Activated CD4-positive, alpha-beta T cell treated with anti-CD3 and anti-CD28 coated beads, Interleukin-2, Interleukin-4, amounts not matched to agents 100 ng/mL and 50 ng/mL, durations not matched to agents 16 hours and 8 hours (primary cell): ENCODE measurements around the gene MCOLN3.
"Not testable (repeated sequence)": the region's sequence is repeated elsewhere in the genome, so short reads cannot be mapped to it uniquely, and the experiment has no call there.

Source experiments
- DNase-seq: peaks from one replicate; pipeline ENCODE4 v3.0.0-alpha.2; 2020; ENCODE audit warnings: low spot score

The MCOLN3 gene

GRCh38 chr1:85047472-85048295, 616 bp downstream of the MCOLN3 start:
- no peak for DNase-seq

DNA sequence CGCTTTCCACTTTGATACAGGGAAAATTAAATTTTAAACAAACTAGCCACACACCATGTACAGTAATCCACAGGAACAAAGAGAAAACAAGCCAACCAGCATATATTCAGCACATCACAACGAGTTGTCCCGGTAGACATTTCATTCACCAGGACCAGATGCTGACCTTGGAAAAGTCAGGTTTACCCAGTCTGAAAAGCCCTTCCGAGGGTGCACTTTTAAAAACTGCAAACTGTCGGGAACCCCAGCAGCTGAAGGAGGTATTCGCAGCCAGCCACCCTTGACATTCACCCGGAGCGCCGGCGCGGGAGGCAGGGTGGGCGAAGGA, 1.2 kb downstream of the MCOLN3 start:
- no peak for DNase-seq

DNA sequence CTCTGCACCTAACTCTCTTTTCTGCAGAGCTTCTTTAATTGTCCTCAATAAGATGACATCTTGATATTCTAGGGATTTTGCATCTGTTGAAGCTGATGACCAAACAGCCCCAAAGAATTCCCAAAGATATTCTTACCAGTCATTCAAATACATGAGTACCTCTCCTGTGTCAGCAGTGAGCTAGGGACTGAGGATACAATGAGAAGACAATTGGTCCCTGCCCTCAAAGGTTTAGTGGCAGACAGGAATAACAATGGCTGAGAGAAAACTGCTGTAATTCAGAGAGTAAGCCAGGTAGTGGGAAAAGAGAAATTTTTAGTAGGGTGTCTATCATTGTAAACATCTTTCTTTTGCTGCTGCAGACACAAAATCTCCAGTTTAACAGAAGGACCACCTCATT, 5.9 kb downstream of the MCOLN3 start:
- no peak for DNase-seq

DNA sequence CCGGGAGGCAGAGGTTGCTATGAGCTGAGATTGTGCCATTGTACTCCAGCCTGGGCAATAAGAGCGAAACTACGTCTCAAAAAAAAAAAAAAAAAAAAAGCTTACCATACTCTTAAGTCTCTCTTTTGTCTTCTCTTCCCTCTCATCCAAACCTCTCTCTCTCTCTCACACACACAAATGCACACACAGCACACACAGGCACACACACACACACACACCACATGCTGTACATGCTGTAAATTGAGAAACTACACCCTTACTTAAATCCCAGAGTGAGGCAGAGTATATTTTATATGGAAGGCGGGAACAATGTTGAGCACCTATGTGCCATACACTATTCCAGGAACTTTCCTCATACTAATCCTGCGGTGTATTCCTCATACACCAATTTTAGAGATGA, 6.5 kb downstream of the MCOLN3 start:
- no peak for DNase-seq

DNA sequence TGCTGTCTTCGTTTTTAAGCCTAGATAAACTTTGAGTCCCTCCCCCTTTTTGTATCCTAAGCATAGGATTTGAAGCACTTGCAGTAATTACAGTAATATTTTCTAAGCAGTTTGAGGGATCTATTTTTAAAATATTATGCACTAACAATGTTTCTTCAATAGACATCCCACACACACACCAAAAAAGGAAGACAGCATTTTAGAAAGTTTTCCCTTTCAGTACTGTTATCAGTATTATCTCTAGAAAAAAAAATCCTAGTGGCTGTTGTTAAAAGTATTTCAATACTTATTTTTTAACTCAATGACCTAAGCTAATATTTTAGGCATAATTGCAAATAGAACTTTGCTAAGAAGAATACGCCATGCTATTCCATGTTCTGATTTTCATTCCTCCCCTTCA, 15.1 kb downstream of the MCOLN3 start:
- no peak for DNase-seq

- no peak for DNase-seq
Observed at GRCh38 chr1:85030536-85030935, 17.8 kb downstream of the MCOLN3 start.

GRCh38 chr1:85028151-85028550, 20.1 kb downstream of the MCOLN3 start:
- no peak for DNase-seq

DNA sequence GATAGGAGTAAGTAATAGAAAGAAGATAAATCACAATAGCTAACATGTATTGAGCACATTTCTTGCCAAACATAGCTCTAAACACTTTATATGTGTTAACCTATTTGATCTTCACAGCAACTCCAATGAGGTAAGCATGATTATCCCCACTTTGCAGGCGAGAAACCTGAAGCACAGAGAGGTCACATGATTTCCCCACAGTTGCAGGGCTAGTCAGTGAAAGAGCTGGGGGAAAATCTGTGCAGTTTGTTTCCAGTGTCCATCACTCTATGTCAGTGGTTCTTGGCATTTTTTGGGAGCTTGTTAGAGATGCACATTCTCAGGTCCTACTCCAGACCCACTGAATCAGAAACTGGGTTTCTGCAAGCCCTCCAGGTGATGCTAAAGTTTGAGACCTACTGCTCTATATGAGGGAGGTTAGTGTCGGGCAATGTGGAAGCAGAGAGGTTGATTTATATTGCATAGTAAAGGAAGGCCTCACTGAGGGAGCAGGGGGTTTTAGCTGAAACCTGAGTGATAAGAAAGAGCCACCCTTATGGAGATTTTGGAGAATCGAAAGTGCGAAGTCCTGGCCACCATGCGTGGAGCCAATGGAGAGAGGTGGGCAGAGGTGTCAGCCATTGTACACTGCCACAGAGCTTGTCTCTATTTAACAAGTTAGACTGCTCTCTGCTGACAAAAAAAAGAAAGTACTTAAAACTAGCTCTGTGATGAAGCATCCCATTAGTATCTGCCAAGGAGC, 20.9 kb downstream of the MCOLN3 start:
- no peak for DNase-seq

- no peak for DNase-seq
Observed at GRCh38 chr1:85025940-85026339, 22.4 kb downstream of the MCOLN3 start.

DNA sequence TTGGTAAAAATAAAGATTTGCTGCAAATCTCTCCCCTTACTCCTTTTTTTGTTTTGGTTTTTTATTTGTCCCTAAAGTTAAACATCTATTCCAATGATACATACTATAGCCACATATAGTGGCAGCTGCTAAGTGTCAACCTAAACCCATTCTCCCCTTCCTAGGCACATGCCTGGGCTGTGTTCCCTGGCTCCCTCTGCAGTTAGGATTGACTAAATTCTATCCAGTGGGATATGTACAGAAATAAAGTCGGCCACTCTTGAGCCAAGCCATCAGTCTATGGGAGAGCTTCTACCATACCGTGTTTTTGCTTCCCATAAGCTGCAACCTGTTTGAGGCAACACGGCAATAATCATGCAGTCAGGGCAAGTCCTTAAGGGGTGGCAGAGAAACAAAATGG, 23.6 kb downstream of the MCOLN3 start:
- DNase-seq = no peak

DNA sequence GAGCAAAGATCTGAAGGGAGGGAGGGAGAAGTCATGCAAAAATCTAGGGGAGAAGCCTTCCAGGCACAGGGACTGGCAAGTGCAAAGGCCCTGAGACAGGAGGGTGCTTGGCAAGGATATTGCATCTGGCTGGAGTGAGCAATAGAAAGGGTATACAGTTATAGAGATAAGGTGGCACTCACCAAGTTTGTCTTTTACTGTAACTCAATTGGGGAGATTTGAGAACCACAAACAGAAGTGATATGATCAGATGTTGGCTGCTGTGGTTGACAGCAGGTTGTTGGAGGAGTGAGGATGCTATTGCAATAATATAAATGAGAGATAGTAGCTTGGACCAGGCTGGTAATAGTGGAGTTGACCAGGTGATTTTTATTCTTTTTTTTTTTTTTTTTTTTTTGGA, 25.6 kb downstream of the MCOLN3 start:
- DNase-seq = peak; percentile 30

- DNase-seq = no peak
Observed at GRCh38 chr1:85019994-85020393, 28.3 kb downstream of the MCOLN3 start.

DNA sequence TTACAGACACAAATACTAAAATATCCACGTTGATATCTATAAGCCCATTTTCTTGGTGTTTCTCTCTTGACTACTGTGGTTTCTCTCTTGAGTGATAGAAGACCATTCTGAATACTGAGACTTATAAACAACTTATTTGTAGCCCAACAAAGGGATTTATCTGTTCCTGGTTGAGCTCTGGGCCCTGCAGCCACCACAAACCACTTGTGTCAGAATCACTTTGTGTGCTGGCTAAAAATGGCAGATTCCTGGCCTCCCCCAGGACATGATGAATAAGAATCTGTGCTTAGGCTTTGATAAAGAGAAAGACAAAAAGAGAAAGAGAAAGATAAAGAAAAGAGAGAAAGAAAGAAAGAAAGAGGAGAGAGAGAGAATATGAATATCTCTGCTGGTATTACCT, 32.5 kb downstream of the MCOLN3 start:
- no peak for DNase-seq

GRCh38 chr1:85005641-85006040, 42.7 kb downstream of the MCOLN3 start:
- not testable (repeated sequence) for DNase-seq

- no peak for DNase-seq
Observed at GRCh38 chr1:85001742-85002141, 46.6 kb downstream of the MCOLN3 start.

GRCh38 chr1:84998642-84999280, 49.5 kb downstream of the MCOLN3 start:
- DNase-seq = peak; percentile 76

- no peak for DNase-seq
Observed at GRCh38 chr1:84997667-84998600, 50.4 kb downstream of the MCOLN3 start.

DNA sequence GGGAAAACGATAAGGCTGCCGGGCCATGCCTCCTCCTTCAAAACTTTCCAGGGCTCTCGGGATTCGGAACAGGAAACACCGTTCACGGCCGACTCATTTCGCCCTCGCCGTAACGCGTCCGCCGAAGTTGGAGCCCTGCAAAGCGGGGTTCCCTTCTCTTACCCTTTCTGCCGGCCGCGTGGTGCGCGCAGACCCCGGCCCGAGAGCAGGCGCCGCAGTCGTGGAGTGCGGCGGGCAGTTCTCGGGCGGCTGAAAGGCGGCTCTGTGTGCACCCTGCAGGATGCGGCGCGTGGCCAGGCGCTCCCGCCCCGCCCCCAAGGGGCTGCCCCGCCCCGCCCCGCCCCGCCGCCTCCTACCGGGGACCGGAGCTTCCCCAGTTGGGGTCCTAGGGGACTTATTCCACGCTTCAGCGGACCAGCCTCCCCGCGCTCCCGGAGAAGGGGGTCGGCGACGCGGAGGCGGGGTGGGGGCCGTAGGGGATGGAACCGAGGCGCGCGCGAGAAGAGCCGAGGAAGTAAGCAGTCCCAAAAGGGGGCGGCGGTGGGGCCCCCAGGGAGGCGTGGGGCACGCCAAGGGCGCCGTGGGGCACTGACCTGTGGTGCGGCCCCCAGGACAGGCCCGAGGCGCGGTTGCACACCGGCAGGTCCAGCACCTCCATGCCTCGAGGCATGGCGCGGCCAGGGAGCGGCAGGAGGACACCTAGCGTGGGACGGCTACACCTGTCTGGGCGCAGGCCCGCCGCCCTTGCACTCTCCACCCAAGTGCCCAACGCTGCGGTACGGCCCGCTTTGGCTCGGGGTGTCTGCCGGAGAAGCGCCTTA, 51.2 kb downstream of the MCOLN3 start, which contains the start of gene MCOLN2:
TSS of gene MCOLN2 (minus strand) at position 268 of the 821 bp plus-strand sequence. CDS start at position 27, 241 bp downstream.
- DNase-seq = peak; percentile 56

GRCh38 chr1:84995484-84996334, 52.6 kb downstream of the MCOLN3 start:
- peak; percentile 72 for DNase-seq
